Measurements from ENCODE around the gene DRAM2. TPM values are rescaled to one million over a fixed set of nuclear protein-coding genes. Genes with fewer than 3 reads are reported as not detected.

Gene DRAM2
- total RNA-seq (21.7 and 24.5 TPM in 2 replicates), polyA plus RNA-seq (45.2 and 55.9 TPM in 2 replicates), polyA minus RNA-seq (44.3 and 48.7 TPM in 2 replicates), Bru-seq, nascent RNA (percentile 82 among the genes with signal in this experiment), BruChase-seq, experiment 1, labeled RNA remaining after a 6-hour chase (percentile 77 among the genes with signal in this experiment), BruChase-seq, experiment 2, labeled RNA remaining after a 2-hour chase (percentile 90 among the genes with signal in this experiment)
- 36.5 and 36.6 TPM in 2 replicates for polyA plus RNA-seq (2011; cell fraction: cytosol; rRNA removed)
- polyA plus RNA-seq (2011; cell fraction: nucleus; rRNA removed): 41.1 and 44.8 TPM in 2 replicates
- polyA plus RNA-seq (2012): 42.3 and 43.8 TPM in 2 replicates
- 38.3 TPM for polyA minus RNA-seq (2011; cell fraction: cytosol; rRNA and poly(A)+ RNA removed)
- polyA minus RNA-seq (2011; cell fraction: nucleus; rRNA and poly(A)+ RNA removed): 28.6 and 29.5 TPM in 2 replicates
- long read RNA-seq, partial matches to known transcripts: 6 of 78 reads
- long read RNA-seq, other reads (novel, unspliced or antisense): 69 of 78 reads

GRCh38 chr1:111139956-111140679 is at the start of gene DRAM2, which contains the start of gene CEPT1:
Gene DRAM2, minus strand, starts transcription at chr1:111140093. Its CDS starts 8,539 bp downstream, at chr1:111131554.
Gene CEPT1, plus strand, starts transcription at chr1:111140223. Its CDS starts 7,492 bp downstream, at chr1:111147715.
- Histone ChIP-seq H3K9me3 (replicated peaks; ENCODE audit: control insufficient read depth, insufficient read depth, low read length) (no peaks in the 10 kb centered on the region), H3K4me1 (ENCODE audit: control insufficient read depth, extremely low read depth, insufficient read depth, low read length) (peaks cover 18% of the 10 kb centered on the region), H4K20me1 (replicated peaks; ENCODE audit: control insufficient read depth, extremely low read depth, insufficient read depth, low read length) (no peaks in the 10 kb centered on the region), H3K4me2 (ENCODE audit: insufficient read depth, low read length) (peak within 1 kb of the TSS; percentile 92), H3K9me1 (replicated peaks; ENCODE audit: control insufficient read depth, extremely low read depth, insufficient read depth, low read length) (no peaks in the 10 kb centered on the region), H3K36me3 (ENCODE audit: control insufficient read depth in 2 of 2, extremely low read depth in 1 of 2, insufficient read depth in 2 of 2, low read length in 2 of 2) (peaks cover 0 to 2% of the 10 kb centered on the region in 2 experiments), H3K27me3 (ENCODE audit: control insufficient read depth in 2 of 2, insufficient read depth in 2 of 2, low read length in 2 of 2) (no peaks in the 10 kb centered on the region), H3K9ac (replicated peaks; ENCODE audit: extremely low read depth, insufficient read depth, low read length) (peak within 1 kb of the TSS; percentile 90), H3K27ac (ENCODE audit: insufficient read depth, low read depth, low read length) (peak within 1 kb of the TSS; percentile 83), H3K79me2 (ENCODE audit: control insufficient read depth, insufficient read depth, low read length) (peaks cover 61% of the 10 kb centered on the region), H3K4me3 (replicated peaks in 1 of 3; ENCODE audit: insufficient read depth in 1 of 3, low read depth in 1 of 3, low read length in 3 of 3) (peak within 1 kb of the TSS; percentile 70 to 93 (median 88)), H2AFZ (ENCODE audit: low read depth, low read length) (peak within 1 kb of the TSS; percentile 95)
- POLR2A ChIA-PET: interaction anchor here (1.2 kb wide), 1 partner anchor 17 kb away, joined by 3 read pairs; no protein-coding TSS in a partner anchor
- dilution Hi-C loops (cut with MboI; ENCODE audit: extremely low pct_ligation_motif_present, low sequenced_read_pairs): no loop called here
- peak; percentile 95 for DNase-seq (ENCODE audit: low read depth, low spot score)
- no peak for FAIRE-seq
- intact Hi-C loops (cut with micrococcal nuclease): loop anchor here (1.0 to 5.0 kb wide), 2 partner anchors 8 to 178 kb away; partner anchors contain the start of gene LRIF1
- CTCF ChIA-PET: no interaction called here
- no TSS peak for BruUV-seq (replicated peaks)
- TF ChIP-seq MYC (IDR thresholded peaks at IDR 0.05; ENCODE audit: low read depth, low read length): no peak
- no peak for TF ChIP-seq GATA2 (IDR thresholded peaks at IDR 0.05; ENCODE audit: insufficient read depth, insufficient read length, low read depth, low read length)
- no peak for TF ChIP-seq JUN (IDR thresholded peaks at IDR 0.05; ENCODE audit: borderline replicate concordance, insufficient read depth, insufficient read length, low read depth)
- no peak for TF ChIP-seq FOS (IDR thresholded peaks at IDR 0.05; ENCODE audit: borderline replicate concordance, insufficient read depth, low read length)
- peak; percentile 60 for TF ChIP-seq POLR2AphosphoS5 (IDR thresholded peaks at IDR 0.05; ENCODE audit: insufficient read depth, low read depth, low read length)
- TF ChIP-seq POLR2A (IDR thresholded peaks at IDR 0.05; ENCODE audit: low read depth, low read length): peak; percentile 89
- TF ChIP-seq, protein P1, sequence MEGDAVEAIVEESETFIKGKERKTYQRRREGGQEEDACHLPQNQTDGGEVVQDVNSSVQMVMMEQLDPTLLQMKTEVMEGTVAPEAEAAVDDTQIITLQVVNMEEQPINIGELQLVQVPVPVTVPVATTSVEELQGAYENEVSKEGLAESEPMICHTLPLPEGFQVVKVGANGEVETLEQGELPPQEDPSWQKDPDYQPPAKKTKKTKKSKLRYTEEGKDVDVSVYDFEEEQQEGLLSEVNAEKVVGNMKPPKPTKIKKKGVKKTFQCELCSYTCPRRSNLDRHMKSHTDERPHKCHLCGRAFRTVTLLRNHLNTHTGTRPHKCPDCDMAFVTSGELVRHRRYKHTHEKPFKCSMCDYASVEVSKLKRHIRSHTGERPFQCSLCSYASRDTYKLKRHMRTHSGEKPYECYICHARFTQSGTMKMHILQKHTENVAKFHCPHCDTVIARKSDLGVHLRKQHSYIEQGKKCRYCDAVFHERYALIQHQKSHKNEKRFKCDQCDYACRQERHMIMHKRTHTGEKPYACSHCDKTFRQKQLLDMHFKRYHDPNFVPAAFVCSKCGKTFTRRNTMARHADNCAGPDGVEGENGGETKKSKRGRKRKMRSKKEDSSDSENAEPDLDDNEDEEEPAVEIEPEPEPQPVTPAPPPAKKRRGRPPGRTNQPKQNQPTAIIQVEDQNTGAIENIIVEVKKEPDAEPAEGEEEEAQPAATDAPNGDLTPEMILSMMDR (IDR thresholded peaks at IDR 0.05; ENCODE audit: extremely low read depth in 1 of 2, insufficient read depth in 1 of 2, low read depth in 1 of 2, low read length in 2 of 2): no peak
- TF ChIP-seq MAX (IDR thresholded peaks at IDR 0.05; ENCODE audit: insufficient read depth, insufficient read length): no peak
